ENCODE data around the gene DCBLD1. TPM values are rescaled to one million over a fixed set of nuclear protein-coding genes. Genes with fewer than 3 reads are reported as not detected.
A peak's percentile ranks its signal among the peaks of the same experiment; 100 is the strongest.

DCBLD1 gene
- total and polyA plus RNA-seq, 4 donors: 2.7 to 10.4 (median 4.4) TPM

DNA sequence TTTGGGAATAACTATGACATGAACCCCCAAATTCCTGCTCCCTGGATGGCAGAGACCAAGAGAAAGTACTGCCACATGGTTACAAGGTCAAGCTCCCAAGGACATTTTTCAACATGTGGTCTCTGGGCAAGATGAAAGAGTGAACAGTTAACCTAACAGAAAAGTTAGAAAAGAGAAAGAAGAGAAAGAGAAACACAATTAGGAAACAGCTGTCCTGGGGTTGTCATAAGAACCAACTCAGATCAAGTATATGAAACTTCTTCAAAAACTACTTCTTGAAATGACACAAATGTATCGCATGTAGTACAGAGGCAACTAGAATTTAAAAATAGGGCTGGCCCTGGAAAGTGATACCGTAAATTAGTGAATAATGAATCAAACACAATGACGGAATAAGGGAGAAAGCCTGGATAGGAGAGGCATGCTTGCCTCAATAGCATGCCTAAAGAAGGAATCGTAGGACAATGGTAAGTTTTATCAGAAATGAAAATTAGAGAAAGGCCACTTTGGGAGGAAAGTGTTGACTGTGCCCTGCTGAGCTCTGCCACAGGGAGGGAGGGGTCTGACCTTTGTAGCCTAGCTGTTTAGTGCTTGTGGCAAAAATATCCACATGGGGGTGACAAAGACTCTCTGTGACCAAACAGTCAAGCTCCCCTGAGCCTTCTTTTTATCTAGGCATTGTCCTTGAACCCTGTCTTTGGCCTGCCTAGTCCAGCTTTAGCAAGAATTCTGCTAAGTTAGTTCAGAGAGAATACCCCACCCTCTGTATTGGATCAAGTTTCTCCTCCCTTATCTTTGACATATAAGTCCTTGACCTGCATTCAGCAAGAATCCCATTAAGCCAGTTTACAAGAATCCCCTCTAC, 4.3 kb upstream of the DCBLD1 start:
- Histone ChIP-seq H3K9ac (ENCODE audit: low read depth in 1 of 2, low read length in 2 of 2) (peak overlapping the region in 1 of 2 donors; percentile 42), H3K4me1 (ENCODE audit: control insufficient read depth in 4 of 4, insufficient read depth in 4 of 4, low read length in 3 of 4) (peaks cover 0 to 12% (median 12%) of the 10 kb centered on the region in 4 donors), H3K27me3 (ENCODE audit: control insufficient read depth in 4 of 4, insufficient read depth in 4 of 4, low read length in 3 of 4) (no peaks in the 10 kb centered on the region), H3K9me3 (ENCODE audit: control insufficient read depth in 4 of 4, low read length in 3 of 4) (no peaks in the 10 kb centered on the region), H3K4me3 (ENCODE audit: low read depth in 1 of 3, low read length in 3 of 3) (no peak overlapping the region), H3K27ac (ENCODE audit: low read depth in 1 of 2, low read length in 2 of 2) (no peak overlapping the region), H3K36me3 (ENCODE audit: control insufficient read depth in 4 of 4, insufficient read depth in 3 of 4, low read depth in 1 of 4, low read length in 3 of 4) (no peaks in the 10 kb centered on the region)
- TF ChIP-seq, protein P1, sequence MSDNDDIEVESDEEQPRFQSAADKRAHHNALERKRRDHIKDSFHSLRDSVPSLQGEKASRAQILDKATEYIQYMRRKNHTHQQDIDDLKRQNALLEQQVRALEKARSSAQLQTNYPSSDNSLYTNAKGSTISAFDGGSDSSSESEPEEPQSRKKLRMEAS (IDR thresholded peaks at IDR 0.05): no peak
- peak; percentile 30 for TF ChIP-seq YY1 (IDR thresholded peaks at IDR 0.05)
- TF ChIP-seq RAD21 (IDR thresholded peaks at IDR 0.05): peak; percentile 95 to 96
- TF ChIP-seq, protein P2, sequence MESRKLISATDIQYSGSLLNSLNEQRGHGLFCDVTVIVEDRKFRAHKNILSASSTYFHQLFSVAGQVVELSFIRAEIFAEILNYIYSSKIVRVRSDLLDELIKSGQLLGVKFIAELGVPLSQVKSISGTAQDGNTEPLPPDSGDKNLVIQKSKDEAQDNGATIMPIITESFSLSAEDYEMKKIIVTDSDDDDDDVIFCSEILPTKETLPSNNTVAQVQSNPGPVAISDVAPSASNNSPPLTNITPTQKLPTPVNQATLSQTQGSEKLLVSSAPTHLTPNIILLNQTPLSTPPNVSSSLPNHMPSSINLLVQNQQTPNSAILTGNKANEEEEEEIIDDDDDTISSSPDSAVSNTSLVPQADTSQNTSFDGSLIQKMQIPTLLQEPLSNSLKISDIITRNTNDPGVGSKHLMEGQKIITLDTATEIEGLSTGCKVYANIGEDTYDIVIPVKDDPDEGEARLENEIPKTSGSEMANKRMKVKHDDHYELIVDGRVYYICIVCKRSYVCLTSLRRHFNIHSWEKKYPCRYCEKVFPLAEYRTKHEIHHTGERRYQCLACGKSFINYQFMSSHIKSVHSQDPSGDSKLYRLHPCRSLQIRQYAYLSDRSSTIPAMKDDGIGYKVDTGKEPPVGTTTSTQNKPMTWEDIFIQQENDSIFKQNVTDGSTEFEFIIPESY (IDR thresholded peaks at IDR 0.05): peak; percentile 7
- no peak for TF ChIP-seq JUND (IDR thresholded peaks at IDR 0.05)
- TF ChIP-seq HNF4A (conservative IDR thresholded peaks at IDR 0.05): peak; percentile 81 to 88
- TF ChIP-seq RXRA (IDR thresholded peaks at IDR 0.05): peak; percentile 62 to 82
- TF ChIP-seq, protein P3, sequence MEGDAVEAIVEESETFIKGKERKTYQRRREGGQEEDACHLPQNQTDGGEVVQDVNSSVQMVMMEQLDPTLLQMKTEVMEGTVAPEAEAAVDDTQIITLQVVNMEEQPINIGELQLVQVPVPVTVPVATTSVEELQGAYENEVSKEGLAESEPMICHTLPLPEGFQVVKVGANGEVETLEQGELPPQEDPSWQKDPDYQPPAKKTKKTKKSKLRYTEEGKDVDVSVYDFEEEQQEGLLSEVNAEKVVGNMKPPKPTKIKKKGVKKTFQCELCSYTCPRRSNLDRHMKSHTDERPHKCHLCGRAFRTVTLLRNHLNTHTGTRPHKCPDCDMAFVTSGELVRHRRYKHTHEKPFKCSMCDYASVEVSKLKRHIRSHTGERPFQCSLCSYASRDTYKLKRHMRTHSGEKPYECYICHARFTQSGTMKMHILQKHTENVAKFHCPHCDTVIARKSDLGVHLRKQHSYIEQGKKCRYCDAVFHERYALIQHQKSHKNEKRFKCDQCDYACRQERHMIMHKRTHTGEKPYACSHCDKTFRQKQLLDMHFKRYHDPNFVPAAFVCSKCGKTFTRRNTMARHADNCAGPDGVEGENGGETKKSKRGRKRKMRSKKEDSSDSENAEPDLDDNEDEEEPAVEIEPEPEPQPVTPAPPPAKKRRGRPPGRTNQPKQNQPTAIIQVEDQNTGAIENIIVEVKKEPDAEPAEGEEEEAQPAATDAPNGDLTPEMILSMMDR (IDR thresholded peaks at IDR 0.05; ENCODE audit: low read depth, low read length, missing input control): peak; percentile 67
- TF ChIP-seq GABPA (IDR thresholded peaks at IDR 0.05 in 1 of 2, conservative IDR thresholded peaks at IDR 0.05 in 1 of 2): no peak
- TF ChIP-seq TAF1 (conservative IDR thresholded peaks at IDR 0.05): no peak
- TF ChIP-seq HNF4G (IDR thresholded peaks at IDR 0.05): peak; percentile 82
- peak; percentile 57 for TF ChIP-seq SP1 (IDR thresholded peaks at IDR 0.05)
- peak; percentile 65 for TF ChIP-seq NR2F2 (IDR thresholded peaks at IDR 0.05)
- no peak for TF ChIP-seq FOXA2 (IDR thresholded peaks at IDR 0.05)
- TF ChIP-seq EGR1 (IDR thresholded peaks at IDR 0.05; ENCODE audit: low read depth in 2 of 2): no peak
- no peak for TF ChIP-seq FOXA1 (IDR thresholded peaks at IDR 0.05)
- TF ChIP-seq, protein P4, sequence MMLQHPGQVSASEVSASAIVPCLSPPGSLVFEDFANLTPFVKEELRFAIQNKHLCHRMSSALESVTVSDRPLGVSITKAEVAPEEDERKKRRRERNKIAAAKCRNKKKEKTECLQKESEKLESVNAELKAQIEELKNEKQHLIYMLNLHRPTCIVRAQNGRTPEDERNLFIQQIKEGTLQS (IDR thresholded peaks at IDR 0.05): no peak
- TF ChIP-seq, protein P5, sequence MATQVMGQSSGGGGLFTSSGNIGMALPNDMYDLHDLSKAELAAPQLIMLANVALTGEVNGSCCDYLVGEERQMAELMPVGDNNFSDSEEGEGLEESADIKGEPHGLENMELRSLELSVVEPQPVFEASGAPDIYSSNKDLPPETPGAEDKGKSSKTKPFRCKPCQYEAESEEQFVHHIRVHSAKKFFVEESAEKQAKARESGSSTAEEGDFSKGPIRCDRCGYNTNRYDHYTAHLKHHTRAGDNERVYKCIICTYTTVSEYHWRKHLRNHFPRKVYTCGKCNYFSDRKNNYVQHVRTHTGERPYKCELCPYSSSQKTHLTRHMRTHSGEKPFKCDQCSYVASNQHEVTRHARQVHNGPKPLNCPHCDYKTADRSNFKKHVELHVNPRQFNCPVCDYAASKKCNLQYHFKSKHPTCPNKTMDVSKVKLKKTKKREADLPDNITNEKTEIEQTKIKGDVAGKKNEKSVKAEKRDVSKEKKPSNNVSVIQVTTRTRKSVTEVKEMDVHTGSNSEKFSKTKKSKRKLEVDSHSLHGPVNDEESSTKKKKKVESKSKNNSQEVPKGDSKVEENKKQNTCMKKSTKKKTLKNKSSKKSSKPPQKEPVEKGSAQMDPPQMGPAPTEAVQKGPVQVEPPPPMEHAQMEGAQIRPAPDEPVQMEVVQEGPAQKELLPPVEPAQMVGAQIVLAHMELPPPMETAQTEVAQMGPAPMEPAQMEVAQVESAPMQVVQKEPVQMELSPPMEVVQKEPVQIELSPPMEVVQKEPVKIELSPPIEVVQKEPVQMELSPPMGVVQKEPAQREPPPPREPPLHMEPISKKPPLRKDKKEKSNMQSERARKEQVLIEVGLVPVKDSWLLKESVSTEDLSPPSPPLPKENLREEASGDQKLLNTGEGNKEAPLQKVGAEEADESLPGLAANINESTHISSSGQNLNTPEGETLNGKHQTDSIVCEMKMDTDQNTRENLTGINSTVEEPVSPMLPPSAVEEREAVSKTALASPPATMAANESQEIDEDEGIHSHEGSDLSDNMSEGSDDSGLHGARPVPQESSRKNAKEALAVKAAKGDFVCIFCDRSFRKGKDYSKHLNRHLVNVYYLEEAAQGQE (IDR thresholded peaks at IDR 0.05): peak; percentile 42
- no peak for DNase-seq (ENCODE audit: low spot score)
- WGBS: 59% methylated on average over 4 of the region's 4 CpGs

Data from liver (tissue), 9 donors.